ENCODE measurements around the gene FAM228A. TPM values are rescaled to one million over a fixed set of nuclear protein-coding genes. Genes with fewer than 3 reads are reported as not detected.
"Not testable (repeated sequence)": the region's sequence is repeated elsewhere in the genome, so short reads cannot be mapped to it uniquely, and the experiment has no call there.

FAM228A gene
- total RNA-seq, 1 donor from 2014 or later, result 3.2 TPM

DNA sequence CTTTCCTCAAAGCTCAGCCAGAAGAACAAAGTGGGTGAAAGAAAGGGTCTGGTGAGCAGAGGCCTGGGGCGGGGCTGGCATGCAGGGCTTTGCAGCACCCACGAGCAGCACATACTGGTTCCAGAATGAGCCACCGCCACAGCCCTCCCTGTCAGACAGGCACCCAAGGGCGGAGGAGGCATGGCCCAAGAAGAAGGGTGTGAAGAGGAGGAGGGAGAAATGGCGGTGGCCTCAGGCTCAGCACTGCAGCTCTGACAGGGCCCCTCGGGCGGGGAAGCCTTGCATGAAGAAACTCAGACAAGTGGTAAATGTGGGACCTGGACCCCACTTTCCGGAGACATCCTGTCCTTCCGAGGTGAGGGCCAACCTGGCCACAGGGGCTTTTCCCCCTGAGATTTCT lies 15.7 kb downstream of the FAM228A start:
- DNase-seq (ENCODE audit: low spot score), result no peak

DNA sequence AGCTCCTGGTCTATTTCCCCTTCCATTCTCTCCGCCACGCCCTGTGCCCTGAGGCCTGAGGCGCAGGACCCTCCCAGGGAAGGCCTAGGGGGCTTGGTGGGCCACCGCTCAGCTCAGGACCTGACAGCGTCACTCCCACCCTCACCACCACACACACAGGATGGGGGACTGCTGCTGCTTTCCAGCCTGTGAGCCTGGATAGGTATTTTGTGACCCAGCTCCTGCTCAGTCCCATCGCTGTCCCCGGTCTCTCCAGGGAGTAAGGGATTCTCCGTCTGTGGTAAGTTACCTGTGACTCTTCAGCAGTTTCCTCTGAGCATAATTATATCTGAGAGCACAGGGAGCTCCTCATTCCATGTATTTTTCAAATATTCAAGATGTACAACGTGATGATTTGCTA lies 16.3 kb downstream of the FAM228A start:
- DNase-seq (ENCODE audit: low spot score), result no peak

DNA sequence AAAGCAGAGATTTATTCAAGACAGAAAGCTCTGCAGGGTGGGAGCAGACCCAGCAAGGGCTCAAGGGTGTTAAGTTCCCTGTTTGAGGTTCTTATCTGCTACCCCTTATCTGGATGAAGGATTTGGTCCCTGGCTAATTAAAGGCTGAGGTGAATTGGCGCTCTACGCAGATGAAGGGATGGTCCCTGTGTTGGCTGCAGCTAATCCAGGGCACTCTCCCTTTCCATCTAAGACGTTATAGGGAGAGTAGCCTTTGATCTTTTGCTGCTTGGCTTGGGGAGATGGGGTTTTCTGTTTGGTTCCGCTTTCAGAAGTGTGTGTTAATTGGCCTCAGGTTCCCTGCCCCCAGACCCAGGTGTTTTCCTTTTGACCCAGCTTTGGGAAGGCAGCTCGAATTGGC lies 17.0 kb downstream of the FAM228A start:
- no peak for DNase-seq (ENCODE audit: low spot score)

DNA sequence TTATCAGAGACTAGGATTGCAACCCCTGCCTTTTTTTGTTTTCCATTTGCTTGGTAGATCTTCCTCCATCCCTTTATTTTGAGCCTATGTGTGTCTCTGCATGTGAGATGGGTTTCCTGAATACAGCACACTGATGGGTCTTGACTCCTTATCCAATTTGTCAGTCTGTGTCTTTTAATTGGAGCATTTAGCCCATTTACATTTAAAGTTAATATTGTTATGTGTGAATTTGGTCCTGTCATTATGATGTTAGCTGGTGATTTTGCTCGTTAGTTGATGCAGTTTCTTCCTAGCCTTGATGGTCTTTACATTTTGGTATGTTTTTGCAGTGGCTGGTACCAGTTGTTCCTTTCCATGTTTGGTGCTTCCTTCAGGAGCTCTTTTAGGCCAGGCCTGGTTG lies 22.4 kb downstream of the FAM228A start:
- not testable (repeated sequence) for DNase-seq (ENCODE audit: low spot score)

DNA sequence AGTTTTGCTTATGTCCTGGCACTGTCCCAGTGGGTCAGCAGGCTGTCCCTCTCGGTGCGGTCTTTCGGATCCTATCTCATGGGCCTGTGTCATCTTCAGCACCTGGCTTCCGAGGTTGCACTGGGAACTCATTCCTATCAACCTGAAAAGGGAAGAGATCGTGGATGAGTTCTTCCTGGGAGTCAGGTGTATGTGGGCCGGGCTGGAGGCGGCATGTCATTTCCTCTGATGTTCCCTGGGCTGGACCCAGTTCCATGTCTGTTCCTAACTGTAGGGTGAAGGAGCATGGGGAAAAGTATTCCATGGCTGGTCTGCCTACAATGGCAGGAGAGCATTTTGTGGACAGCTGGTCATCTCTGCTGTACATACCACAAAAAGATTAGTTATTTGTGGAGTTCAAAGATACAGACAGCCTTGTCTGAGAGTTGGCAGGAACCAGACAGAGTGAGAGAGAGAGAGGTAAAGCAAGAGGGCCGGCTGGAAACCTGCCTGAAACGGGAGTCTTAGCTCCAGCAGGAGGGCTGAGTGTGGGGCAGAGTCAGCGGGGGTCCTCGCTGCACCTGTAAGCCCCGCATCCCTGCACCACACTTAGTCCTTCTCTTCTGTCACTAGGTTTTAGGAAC lies 25.2 kb downstream of the FAM228A start:
- no peak for DNase-seq (ENCODE audit: low spot score)

DNA sequence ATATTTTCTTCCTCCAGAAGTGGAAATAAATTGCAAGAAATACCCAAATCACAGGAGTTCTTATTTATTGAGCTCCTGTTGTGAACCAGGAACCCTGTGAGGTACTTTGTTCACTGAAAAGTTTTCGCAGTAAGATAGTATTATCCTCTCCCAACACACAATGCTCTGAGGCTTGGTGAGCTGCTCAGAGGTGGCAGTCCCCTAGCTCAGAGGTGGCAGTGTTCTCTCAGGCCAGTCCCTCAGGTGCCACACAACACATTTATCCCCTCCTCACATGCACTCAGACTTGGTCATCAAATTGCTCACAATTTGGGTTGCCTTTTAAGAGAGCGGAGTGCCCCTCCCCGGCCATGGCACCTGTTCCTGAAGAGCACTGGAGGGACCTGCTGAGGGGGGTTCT lies 25.9 kb downstream of the FAM228A start:
- DNase-seq (ENCODE audit: low spot score), result no peak

DNA sequence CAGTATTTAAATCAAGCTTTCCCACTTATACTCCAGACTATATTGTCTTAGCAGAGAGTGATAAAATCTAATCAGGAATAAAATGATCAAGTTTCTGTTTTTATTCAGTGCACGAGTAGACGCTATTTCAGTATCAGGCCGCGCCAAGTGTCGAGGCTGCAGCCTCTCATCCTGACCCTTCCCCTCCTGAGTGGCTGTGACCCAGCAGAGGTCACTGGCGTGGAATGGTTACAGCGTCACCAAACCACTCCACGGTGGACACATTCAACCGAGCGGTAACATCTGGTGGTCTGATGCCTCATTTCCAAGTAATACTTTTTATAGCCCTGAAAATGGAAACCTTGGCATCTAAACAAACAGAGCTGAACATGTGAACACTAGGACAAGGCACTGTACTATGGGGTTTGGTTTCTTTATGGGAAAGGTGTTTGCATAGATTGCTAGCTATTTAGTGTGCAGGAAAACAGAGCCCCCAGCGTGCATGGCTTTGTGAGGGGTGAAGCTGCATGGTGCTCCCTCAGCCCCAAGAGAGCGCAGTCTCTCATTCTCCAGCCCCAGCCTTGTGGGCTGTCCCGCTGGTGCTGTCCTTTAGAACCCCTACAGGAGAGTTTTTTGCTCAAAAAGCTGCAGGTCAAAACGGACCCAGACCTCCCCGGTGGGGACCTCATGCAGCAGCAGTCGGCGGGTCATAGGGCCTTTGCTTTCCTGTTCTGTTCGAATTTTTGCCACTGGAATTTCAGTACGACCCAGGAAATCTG lies 28.4 kb downstream of the FAM228A start:
- no peak for DNase-seq (ENCODE audit: low spot score)

DNA sequence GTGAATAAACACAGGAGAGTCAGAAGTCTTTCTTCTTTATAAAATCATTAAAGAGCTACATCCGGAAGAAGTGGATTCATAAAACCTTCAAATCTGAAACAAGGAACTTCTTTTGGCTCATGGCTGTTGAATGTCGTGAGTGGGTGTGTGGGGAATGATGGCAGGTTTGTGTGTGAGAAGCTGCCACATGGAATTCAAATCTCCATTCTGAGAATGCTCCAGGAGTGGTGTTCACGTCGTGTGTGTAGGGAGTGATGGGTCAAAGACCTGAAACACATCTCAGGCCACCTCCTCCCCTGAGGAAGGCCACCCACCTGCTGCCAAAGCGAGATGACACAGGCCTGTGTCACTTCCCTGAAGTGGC lies 28.9 kb downstream of the FAM228A start:
- DNase-seq (ENCODE audit: low spot score), result no peak

DNA sequence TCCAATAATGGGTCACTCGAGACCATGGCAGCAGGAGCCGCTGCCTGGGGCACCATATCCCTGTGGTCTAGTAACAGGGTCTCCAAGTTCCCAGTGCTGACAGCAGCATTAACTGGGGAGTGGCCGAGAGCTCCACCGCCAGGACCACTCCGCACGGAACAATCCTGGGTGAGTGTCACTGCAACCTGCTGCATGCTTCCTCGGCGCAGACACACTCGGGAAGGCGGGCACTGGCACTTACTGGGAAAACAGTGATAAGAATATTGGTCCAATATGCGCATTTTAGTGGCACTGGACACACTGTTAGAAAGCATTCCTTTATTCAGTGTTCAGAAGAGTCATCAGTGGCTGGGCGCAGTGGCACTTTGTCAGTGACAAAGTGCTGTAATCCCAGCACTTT lies 29.7 kb downstream of the FAM228A start:
- no peak for DNase-seq (ENCODE audit: low spot score)

DNA sequence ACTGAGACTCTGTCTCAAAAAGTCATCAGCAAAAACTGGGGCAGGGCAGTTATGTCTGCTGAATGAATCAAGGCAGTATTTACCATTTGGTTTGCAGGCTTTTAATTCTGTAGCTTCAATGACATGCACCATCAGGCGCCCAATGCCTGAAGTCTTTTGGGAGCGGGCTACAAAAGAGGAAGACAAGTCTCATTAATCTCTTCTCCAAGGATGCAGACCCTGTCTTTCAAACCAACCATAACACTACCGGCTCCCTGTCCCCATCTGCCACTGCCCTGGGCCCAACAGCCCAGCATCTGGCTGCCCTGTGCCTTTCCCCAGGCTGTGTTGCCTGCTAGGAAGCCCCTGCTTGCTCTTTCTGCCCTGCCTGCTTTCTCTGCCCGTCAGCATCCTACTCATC lies 30.3 kb downstream of the FAM228A start:
- DNase-seq (ENCODE audit: low spot score), result no peak

DNA sequence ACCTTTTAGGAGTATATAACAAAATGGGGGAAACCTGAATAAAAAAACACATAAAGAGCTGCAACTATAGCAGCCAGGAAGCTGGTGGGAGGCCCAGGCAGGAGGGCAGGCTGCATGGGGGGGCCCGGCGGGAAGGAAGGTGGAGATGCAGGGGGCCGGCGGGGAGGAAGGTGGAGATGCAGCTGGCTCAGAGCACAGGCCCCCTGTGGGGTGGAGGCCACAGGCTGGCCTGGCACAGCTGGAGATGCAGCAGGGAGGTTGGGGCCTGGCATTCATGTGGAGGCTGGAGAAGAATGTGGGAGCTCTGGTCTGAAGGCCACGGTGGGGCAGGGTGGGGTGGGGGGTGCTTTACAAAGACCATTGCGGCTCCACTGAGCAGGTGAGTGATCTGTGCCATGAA lies 31.4 kb downstream of the FAM228A start:
- no peak for DNase-seq (ENCODE audit: low spot score)

DNA sequence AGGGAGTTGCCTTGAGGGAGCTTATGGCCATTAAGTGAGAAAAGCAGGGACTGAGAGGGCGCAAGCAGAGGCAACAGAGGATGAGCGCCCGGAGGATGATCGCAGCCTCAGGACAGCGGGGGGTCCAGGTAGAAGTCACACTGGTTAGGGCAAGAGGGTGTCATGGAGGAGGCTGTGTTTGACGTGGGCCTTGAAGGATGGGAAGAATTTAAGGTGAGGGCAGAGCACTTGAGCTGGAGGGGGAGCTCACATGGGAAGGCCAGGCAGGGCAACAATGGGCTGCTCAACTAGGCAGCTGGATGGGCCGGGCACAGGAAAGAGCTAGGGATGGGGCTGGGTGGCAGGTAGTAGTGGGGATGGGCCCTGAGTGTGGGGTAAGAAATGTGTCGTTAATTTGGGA lies 31.9 kb downstream of the FAM228A start:
- DNase-seq (ENCODE audit: low spot score), result no peak

DNA sequence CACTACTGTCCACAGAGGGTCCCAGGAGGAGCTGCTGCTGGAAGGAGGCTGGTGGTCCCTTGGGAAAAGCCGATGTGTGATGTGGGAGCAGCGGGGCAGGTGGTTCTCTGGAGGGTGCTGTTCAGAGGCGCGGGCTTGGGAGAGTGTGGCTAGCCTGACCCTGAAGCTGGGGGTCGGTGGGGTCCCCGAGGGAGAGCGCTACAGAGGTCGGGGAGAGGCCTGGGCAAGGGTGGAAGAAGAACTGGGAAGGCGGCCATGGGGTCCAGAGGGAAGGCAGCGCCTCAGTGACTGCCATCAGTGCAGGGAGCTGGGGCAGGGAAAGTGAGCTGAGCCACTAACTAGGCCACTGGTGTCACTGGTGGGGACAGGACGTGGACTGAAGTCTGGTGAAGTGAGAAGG lies 32.5 kb downstream of the FAM228A start:
- no peak for DNase-seq (ENCODE audit: low spot score)

DNA sequence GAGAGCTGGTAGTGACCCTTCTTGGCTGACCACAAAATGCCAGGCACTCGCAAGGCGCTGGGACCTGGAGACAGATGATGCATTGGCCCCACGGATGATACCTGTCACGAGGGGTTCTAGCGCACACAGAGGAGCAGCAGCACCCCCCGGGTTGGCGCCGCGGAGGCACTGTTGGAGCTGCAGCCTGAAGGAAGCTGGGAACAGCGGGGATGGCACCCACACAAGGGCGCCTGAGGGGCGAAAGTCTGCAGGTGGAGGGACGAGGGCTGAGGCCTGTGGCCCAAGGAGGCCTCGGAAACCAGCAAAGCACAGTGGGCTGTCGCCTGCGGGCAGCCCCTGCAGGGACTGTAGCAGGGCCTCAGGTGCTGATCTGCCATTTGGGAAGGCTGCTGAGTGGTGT lies 33.6 kb downstream of the FAM228A start:
- no peak for DNase-seq (ENCODE audit: low spot score)

DNA sequence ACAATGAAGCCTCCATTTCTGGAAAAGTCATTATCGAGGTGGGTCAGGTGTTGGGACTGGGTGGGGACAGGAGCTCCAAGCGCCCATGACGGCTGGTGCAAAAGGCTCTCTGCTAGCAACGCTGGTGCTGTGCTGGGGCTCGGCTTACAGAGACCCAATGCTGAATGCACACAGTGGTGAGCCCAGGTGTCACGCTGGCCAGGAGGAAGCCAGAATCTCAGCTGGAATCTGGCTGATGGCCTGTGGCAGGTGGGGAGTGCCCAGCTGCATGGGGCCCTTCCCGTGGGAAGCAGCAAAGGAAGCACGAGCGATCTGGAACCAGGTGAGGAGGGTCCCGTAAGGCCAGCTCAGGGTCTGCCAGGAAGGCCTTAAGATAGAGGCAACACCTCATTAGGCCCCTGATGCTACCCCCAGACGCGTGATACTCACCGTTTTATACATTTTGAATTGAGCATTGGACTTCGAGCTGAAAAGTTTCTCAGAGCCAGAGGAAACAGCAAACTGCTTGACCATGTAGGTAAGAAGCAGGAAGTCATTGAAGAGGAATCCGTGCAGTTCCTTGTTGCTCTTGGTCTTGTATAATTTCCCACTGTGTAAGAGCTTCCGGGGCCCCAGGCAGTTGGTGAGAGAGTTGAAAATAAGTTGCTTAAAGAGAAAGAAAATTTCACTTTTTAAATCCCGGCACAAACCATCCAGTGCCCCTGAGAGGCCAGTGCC lies 34.7 kb downstream of the FAM228A start:
- no peak for DNase-seq (ENCODE audit: low spot score)

DNA sequence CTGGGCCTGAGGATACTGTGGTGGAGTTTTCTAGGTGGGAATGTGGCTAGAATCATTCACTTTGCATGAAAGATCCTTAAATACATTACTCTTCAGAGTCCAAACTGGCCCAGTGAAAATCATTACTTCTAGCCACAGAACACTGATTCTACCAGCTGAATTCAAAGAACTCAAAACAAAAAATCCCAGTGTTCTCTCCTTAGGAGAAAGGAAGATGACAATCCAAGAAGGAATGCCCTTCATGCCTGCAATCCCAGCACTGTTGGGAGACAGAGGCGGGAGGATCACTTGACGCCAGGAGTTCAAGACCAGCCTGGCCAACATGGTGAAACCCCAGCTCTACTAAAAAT lies 35.2 kb downstream of the FAM228A start:
- DNase-seq (ENCODE audit: low spot score), result no peak

DNA sequence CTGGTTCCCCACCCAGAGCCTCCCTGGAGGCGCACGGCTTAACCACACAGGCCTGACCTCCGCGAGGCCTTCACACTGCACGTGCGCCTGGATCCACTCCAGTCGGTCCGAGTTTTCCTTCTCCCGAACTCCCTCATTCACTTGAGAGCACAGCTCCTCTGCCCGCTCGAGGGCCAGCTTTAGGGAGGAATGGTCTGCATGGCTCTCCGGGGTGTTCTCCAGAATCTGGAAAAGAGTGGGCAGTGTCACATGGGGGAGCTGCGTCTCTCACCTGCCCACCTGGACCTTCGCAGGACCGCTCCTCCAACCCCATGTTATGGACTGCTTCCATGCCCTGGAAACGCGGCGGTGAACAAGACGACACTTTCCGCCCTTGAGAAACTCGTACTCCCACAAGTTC lies 35.9 kb downstream of the FAM228A start:
- DNase-seq (ENCODE audit: low spot score), result no peak

DNA sequence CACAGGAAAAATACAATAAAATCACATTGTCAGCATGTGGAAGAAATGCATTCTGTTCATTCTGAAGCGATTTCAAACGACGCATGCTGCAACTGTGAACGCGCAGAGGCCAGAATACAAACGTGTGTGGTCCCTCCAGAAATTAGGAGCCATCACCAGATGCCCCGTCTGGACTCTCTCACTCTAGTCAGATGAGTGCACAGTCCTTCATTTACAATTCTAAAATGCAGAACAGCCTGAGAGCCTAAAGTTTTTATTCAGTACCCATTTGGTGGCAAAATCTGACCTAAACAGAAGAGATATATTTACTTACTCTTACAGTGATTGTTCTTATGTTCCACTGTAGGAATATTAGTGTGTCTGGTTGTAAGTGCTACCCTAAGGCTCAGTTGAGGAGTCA lies 36.6 kb downstream of the FAM228A start:
- no peak for DNase-seq (ENCODE audit: low spot score)

DNA sequence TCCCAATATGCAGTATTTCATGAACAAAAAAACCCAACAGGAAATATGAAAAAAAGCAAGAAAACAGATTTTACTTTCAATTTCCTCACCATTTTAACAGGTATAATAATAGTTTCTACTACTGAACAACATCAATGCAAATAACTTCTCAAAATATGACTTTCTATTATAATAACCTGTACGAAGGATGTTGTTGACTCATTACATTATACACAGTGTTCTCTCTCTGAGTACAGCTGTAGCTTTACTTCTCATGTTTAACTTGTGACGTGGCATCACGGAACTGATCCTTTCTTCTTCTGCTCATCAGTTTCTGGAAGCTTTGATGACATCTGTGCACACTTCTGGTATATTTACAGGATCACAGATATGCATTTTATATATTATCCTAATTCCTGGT lies 40.0 kb downstream of the FAM228A start:
- no peak for DNase-seq (ENCODE audit: low spot score)

DNA sequence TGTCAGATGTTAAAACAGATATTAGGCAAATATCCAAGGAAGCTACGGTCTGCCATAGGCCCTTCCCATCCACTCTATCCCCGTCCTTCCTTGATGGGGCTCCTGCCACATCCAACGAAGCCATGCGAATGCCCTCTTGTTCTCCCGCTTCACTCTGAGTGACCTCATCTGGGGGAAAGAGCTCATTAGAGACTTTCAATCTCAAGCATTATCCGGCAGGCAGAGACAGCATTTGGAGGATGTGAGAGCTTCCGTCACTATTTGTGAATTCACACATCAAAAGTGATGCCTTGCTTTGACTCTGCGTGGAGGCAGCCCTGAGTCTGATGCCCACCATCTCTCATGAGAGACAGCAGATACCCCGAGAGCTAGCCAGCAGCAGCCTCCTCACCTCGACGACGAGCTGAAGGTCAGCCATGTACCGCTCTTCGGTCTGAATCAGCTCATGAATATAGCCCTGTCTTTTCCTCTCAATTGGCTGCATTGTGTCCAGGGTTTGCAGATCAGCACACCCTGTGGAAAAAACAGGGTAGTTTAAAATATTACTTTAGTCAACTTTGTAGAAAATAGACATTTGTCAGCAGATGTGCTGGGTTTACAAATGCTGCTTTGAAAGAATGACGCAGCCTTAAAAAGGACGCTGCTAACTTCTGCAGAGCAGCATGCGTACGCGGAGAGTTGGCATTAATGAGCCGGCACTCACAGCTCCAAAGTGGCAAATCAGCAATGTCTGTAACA lies 45.9 kb downstream of the FAM228A start:
- DNase-seq (ENCODE audit: low spot score), result no peak

DNA sequence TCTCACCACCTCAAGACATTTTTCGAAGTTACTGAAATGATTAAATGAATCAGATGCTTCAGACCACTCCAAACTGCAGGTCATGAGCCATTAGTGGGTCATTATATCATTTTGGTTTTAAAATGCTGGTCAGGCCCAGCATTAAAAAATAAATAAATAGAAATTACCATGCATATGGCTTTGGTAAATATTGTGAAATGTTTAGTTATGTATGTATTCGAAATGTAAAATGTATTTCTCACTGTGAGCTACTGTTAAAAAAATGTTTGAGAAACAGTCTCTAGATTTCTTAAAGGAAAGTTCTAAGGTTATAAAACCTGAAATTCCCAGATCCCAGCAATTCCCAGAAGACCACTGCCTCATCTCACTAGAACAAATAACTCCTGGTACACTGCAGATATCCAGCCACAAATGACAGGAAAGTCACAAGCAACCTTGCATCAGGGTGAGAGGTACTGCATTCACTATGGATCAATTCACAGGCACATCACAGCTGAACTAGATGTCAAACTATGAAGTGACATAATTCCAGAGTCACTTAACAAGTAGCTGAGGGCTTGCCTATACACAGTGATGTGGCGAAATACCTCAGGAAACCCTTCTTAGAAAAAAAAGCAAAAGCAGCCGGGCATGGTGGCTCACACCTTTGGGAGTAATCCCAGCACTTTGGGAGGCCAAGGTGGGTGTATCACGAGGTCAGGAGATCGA lies 46.6 kb downstream of the FAM228A start:
- no peak for DNase-seq (ENCODE audit: low spot score)

Measured in mesenteric fat pad (tissue), 1 donor.